CMK (cell line): ENCODE results near the gene JTB.

Experiments used
- DNase-seq: peaks from one replicate; pipeline ENCODE4 v3.0.0-alpha.2; 2010; ENCODE audit warnings: low read depth

JTB gene

GRCh38 chr1:153953859-153954365 lies 23.6 kb downstream of the JTB start:
- no peak for DNase-seq

- no peak for DNase-seq
Measured at GRCh38 chr1:153951801-153952200, 25.7 kb downstream of the JTB start.

- no peak for DNase-seq
Measured at GRCh38 chr1:153951183-153951582, 26.3 kb downstream of the JTB start.

- DNase-seq = no peak
Measured at GRCh38 chr1:153946622-153947241, 30.7 kb downstream of the JTB start, which contains the start of gene DENND4B. Gene DENND4B (minus strand): TSS chr1:153946718. CDS start chr1:153944374, 2,344 bp downstream.

- DNase-seq = peak; percentile 81
Measured at GRCh38 chr1:153945795-153946621, 31.5 kb downstream of the JTB start.

GRCh38 chr1:153945131-153945794 lies 32.2 kb downstream of the JTB start:
- DNase-seq = peak; percentile 79

GRCh38 chr1:153944827-153945117 lies 32.7 kb downstream of the JTB start:
- DNase-seq = no peak

GRCh38 chr1:153944005-153944826 lies 33.3 kb downstream of the JTB start:
- no peak for DNase-seq

GRCh38 chr1:153942766-153943549 lies 34.5 kb downstream of the JTB start:
- no peak for DNase-seq

- no peak for DNase-seq
Measured at GRCh38 chr1:153941826-153942725, 35.4 kb downstream of the JTB start.

- DNase-seq = no peak
Measured at GRCh38 chr1:153940756-153941155, 36.7 kb downstream of the JTB start.

- DNase-seq = no peak
Measured at GRCh38 chr1:153939476-153939875, 38.0 kb downstream of the JTB start.

GRCh38 chr1:153938996-153939395 lies 38.5 kb downstream of the JTB start:
- DNase-seq = no peak

- DNase-seq = no peak
Measured at GRCh38 chr1:153937331-153937730, 40.1 kb downstream of the JTB start.

GRCh38 chr1:153936011-153936802 lies 41.3 kb downstream of the JTB start:
- DNase-seq = no peak

- no peak for DNase-seq
Measured at GRCh38 chr1:153934746-153935145, 42.7 kb downstream of the JTB start.

GRCh38 chr1:153933955-153934354 lies 43.5 kb downstream of the JTB start:
- DNase-seq = no peak

GRCh38 chr1:153933430-153933829 lies 44.0 kb downstream of the JTB start:
- no peak for DNase-seq
